ENCODE results near the gene MLC1. TPM values are rescaled to one million over a fixed set of nuclear protein-coding genes. Genes with fewer than 3 reads are reported as not detected.
A peak's percentile ranks its signal among the peaks of the same experiment; 100 is the strongest.

The MLC1 gene
- total and polyA plus RNA-seq, 8 donors, result 0.04 to 0.16 (median 0.04) TPM; not detected in 4

GRCh38 chr22:50104141-50104544 lies 18.9 kb upstream of the MLC1 start:
- Histone ChIP-seq H3K36me3 (no peaks in the 10 kb centered on the region), H3K27me3 (no peaks in the 10 kb centered on the region), H3K4me1 (no peaks in the 10 kb centered on the region), H3K9me3 (no peaks in the 10 kb centered on the region), H3K4me3 (no peak overlapping the region), H3K27ac (no peak overlapping the region)
- no peak for ATAC-seq
- no peak for TF ChIP-seq CTCF (IDR thresholded peaks at IDR 0.05)
- intact Hi-C loops (cut with DNase I), result no loop called here
- FAIRE-seq, result no peak
- no peak for DNase-seq
- 69 to 76% methylated on average over 6 of the region's 6 CpGs for WGBS, 2 donors

- no peak overlapping the region for H3K27ac ChIP-seq
- no peaks in the 10 kb centered on the region for H3K27me3 ChIP-seq
- peak in 3 of 4 donors; percentile 41 to 64 (median 51) for ATAC-seq
- no peak for TF ChIP-seq CTCF (IDR thresholded peaks at IDR 0.05)
- 32 to 42% methylated on average over 11 of the region's 11 CpGs for WGBS, 2 donors
- DNase-seq, result no peak
- H3K4me1 ChIP-seq, result no peaks in the 10 kb centered on the region
- H3K36me3 ChIP-seq, result no peaks in the 10 kb centered on the region
- H3K4me3 ChIP-seq, result no peak overlapping the region
- intact Hi-C loops (cut with DNase I), result no loop called here
- no peak for FAIRE-seq
- H3K9me3 ChIP-seq, result no peaks in the 10 kb centered on the region
Observed at GRCh38 chr22:50102946-50103345, 17.7 kb upstream of the MLC1 start.

- Histone ChIP-seq H3K27me3 (peaks cover 0 to 1% (median 0%) of the 10 kb centered on the region in 4 donors), H3K27ac (no peak overlapping the region), H3K4me1 (no peaks in the 10 kb centered on the region), H3K4me3 (no peak overlapping the region), H3K36me3 (no peaks in the 10 kb centered on the region), H3K9me3 (no peaks in the 10 kb centered on the region)
- intact Hi-C loops (cut with DNase I), result no loop called here
- 71 to 81% methylated on average over 10 of the region's 10 CpGs for WGBS, 2 donors
- no peak for TF ChIP-seq CTCF (IDR thresholded peaks at IDR 0.05)
- DNase-seq (no peak), ATAC-seq (no peak), FAIRE-seq (no peak)
Observed at GRCh38 chr22:50101870-50102565, 16.8 kb upstream of the MLC1 start.

GRCh38 chr22:50098052-50098451 lies 12.8 kb upstream of the MLC1 start:
- no peak for ATAC-seq
- FAIRE-seq, result peak; percentile 20
- no peaks in the 10 kb centered on the region for H3K36me3 ChIP-seq
- no peak for TF ChIP-seq CTCF (IDR thresholded peaks at IDR 0.05)
- peaks cover 0 to 3% (median 0%) of the 10 kb centered on the region in 4 donors for H3K27me3 ChIP-seq
- H3K9me3 ChIP-seq, result no peaks in the 10 kb centered on the region
- H3K4me1 ChIP-seq, result no peaks in the 10 kb centered on the region
- no peak for DNase-seq
- no peak overlapping the region for H3K27ac ChIP-seq
- H3K4me3 ChIP-seq, result no peak overlapping the region
- WGBS, 2 donors, result 85 to 91% methylated on average over 3 of the region's 3 CpGs
- intact Hi-C loops (cut with DNase I), result no loop called here

- peaks cover 0 to 19% (median 0%) of the 10 kb centered on the region in 4 donors for H3K27me3 ChIP-seq
- no peak overlapping the region for H3K27ac ChIP-seq
- no peak for DNase-seq
- intact Hi-C loops (cut with DNase I), result no loop called here
- no peaks in the 10 kb centered on the region for H3K4me1 ChIP-seq
- H3K9me3 ChIP-seq, result no peaks in the 10 kb centered on the region
- ATAC-seq, result no peak
- FAIRE-seq, result no peak
- 50 to 65% methylated on average over 5 of the region's 5 CpGs for whole genome bisulfite sequencing, 2 donors
- no peaks in the 10 kb centered on the region for H3K36me3 ChIP-seq
- TF ChIP-seq CTCF (IDR thresholded peaks at IDR 0.05), result no peak
- H3K4me3 ChIP-seq, result no peak overlapping the region
Observed at GRCh38 chr22:50092342-50092741, 7.1 kb upstream of the MLC1 start.
